Measurements from ENCODE around the gene LTB4R2. TPM values are rescaled to one million over a fixed set of nuclear protein-coding genes. Genes with fewer than 3 reads are reported as not detected.

The LTB4R2 gene
- total RNA-seq, 8 experiments from 2014 or later, result 1.3 to 14.6 (median 2.3) TPM

DNA sequence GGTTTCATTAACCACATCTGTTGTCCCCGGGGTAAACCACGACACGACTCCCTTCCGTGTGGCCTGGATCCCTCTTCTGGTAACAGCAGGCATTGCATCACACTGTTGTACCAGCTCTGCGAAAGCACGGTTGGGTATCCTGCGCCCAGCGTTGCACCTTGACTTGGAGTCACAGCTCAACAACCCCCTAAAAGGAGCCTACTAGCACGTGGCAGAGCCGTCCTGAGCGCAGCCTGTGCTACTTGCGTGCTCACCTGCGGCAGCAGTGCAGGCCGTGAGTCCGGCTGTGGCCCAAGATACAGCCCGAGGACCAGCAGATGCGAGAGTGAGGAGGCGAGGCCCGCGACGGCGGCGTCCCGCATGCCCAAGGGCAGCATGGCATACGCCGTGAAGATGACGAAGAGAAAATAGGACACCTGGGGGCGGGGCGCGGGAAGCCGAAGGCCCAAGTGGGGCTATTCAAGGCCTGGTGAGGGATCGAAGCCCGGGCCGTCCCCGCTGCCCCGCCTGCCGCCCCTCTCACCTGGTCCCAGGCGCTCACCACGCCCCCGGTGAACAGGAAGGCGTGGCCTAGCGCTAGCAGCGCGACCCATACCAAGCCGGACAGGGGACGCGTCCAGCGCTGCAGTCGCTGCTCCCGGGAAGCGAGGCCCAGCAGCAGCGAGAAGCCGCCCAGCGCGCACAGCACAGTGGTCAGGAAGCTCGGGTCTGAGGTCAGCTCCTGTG is 22.5 kb downstream of the LTB4R2 start:
- peak; percentile 25 to 87 (median 80) for ATAC-seq (replicated peaks in 6 of 8)
- H3K27ac ChIP-seq, result no peak overlapping the region
- peaks cover 0 to 6% of the 10 kb centered on the region in 2 donors for H3K4me1 ChIP-seq (replicated peaks in 1 of 2)
- WGBS, 10 experiments, result 0 to 9% (median 5%) methylated on average over 1 to 21 of the region's 56 CpGs; no CpG with 5 or more reads in 4 of the 10 experiments
- peak overlapping the region; percentile 5 to 16 (median 8) for H3K4me3 ChIP-seq
- in situ Hi-C loops (cut with MboI; ENCODE audit: low pct_unique_long_range_greater_than_20kb in 2 of 9, low sequenced_read_pairs in 9 of 9, unreplicated experiment in 9 of 9), result loop anchor here in 8 of 9 experiments (10.0 to 25.0 kb wide), 2 partner anchors 102 to 105 kb away; partner anchors contain the start of genes CBLN3 (in 4 of the 8), KHNYN (in 4 of the 8) and SDR39U1 (in 4 of the 8)

DNA sequence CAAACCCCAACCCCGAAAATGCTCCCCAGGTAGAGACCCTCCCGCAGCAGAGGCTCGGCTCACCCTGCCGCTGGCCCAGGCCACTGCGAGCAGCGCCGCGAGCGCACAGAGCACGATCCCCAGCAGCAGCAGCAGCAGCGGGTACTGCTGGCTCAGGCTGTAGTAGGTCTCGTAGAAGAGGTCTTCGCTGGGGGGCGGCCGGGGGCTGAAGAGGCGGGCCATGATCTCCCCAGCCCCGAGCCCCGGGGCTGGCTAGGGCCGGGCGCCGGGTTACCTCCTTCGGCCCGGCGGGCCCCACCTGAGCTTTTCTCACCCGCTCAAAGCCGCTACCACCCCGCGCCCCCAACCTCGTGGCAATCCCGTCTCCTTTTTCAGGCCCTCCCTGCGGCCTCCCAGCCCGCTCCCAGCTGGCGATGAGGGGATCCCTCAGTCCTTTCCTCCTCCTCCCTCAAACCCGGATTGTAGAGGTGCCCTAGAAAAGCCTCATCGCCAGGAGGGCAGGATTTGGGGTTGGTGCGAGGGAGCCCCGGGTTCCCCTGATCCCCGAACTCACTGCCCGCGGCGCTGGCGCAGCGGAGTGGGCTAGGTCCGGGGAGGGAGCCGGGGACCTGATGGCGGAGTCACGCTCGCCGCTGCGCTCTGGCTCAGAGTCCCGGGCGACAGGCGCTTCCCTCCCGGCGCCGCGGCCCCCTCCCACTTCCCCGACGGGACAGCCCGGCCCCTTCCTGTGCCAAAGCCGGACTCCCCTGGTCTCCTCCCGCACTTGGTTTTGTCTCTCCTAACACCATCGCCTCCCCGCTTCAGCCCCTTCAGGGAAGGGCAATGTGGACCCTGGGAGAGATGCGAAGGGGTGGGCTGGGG is 24.7 kb downstream of the LTB4R2 start, which contains the start of gene ADCY4:
ADCY4 (minus strand) TSS at position 641 of the 861 bp plus-strand sequence; CDS start at position 222, 419 bp downstream.
- WGBS, 10 experiments, result 0 to 40% (median 12%) methylated on average over 1 to 9 of the region's 65 CpGs; no CpG with 5 or more reads in 6 of the 10 experiments
- in situ Hi-C loops (cut with MboI; ENCODE audit: low pct_unique_long_range_greater_than_20kb in 2 of 9, low sequenced_read_pairs in 9 of 9, unreplicated experiment in 9 of 9), result loop anchor here in 8 of 9 experiments (10.0 to 25.0 kb wide), 2 partner anchors 100 to 103 kb away; partner anchors contain the start of genes CBLN3 (in 4 of the 8), KHNYN (in 4 of the 8) and SDR39U1 (in 4 of the 8)
- peak; percentile 7 to 31 (median 23) for ATAC-seq (replicated peaks in 6 of 8)
- H3K4me3 ChIP-seq, result peak within 1 kb of the TSS in 2 of 5 donors; percentile 8 to 12
- peaks cover 0 to 10% of the 10 kb centered on the region in 2 donors for H3K4me1 ChIP-seq (replicated peaks in 1 of 2)
- no peak within 1 kb of the TSS for H3K27ac ChIP-seq

DNA sequence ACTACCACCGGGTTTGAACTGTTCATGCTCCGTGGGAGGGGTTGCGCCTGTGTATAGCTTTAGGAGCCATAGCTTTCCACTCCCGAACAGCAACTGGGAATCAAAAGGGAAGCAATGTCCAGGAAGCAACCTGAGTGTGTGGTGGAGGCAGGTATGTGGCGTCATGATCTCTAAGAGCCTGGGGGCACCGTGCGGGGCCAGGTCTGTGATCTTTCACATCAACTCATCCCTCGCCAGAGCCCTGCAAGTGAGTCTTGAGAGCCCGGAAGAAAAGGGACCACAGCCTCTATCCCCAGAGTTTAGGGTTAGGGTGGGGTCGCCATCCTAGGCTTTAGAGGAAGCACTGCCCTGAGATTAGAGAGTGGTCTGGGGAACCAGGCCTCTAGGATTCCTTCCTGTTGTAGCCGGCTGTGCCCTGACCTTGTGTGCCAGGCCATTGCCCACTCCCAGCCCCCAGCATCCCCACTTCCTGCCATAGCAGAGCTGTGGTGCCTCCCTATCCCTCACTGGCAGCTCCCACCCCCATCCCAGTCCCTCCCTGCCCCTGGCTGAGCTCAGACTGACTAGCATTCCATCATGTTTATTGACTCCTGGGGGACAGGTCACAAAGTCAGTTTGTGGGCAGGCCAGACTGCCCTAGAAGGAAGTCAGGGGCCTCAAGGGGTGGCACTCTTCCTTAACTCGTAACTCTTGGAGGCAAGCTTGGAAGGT is 25.7 kb downstream of the LTB4R2 start:
- in situ Hi-C loops (cut with MboI; ENCODE audit: low pct_unique_long_range_greater_than_20kb in 2 of 9, low sequenced_read_pairs in 9 of 9, unreplicated experiment in 9 of 9), result loop anchor here in 8 of 9 experiments (10.0 to 25.0 kb wide), 2 partner anchors 99 to 102 kb away; partner anchors contain the start of genes CBLN3 (in 4 of the 8), KHNYN (in 4 of the 8) and SDR39U1 (in 4 of the 8)
- H3K27ac ChIP-seq, result no peak overlapping the region
- WGBS, 10 experiments, result 27 to 90% (median 60%) methylated on average over 1 to 6 of the region's 12 CpGs; no CpG with 5 or more reads in 6 of the 10 experiments
- ATAC-seq (replicated peaks in 6 of 8), result no peak
- peaks cover 0 to 10% of the 10 kb centered on the region in 2 donors for H3K4me1 ChIP-seq (replicated peaks in 1 of 2)
- H3K4me3 ChIP-seq, result no peak overlapping the region

DNA sequence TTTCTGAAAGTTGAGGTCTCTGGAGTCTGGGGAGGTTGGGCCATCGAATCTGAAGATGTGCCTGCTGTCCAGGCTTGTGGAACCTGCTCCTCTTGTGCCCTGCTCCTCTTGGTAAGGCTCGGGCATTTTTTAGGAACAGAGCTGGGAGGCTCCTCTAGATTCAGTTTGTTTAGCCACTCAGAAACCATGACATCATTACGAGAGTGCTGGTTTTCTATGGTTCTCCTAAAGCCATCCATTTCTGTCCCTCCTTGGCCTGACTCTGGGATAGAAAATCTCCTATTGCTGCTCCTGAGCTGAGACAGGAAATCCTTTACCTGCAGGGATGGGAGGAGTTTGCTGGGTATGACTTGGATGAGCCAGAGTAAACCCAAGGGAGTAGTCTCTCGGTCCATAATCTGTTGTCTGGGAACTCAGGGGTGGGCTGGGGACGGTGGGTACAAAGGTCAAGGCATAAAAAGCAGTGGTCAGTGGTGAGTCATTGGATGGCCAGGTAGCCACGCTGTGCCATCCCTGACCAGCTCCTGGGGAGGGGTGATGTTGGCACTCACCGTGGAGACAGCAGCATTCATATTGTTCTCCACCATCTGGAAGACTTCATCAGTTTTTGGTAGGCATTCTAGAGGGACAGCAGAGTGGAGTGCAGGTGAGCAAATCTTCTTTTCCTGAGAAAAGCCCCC is 27.3 kb downstream of the LTB4R2 start:
- H3K4me3 ChIP-seq, result no peak overlapping the region
- in situ Hi-C loops (cut with MboI; ENCODE audit: low pct_unique_long_range_greater_than_20kb in 2 of 9, low sequenced_read_pairs in 9 of 9, unreplicated experiment in 9 of 9), result loop anchor here in 8 of 9 experiments (10.0 to 25.0 kb wide), 2 partner anchors 98 to 100 kb away; partner anchors contain the start of genes CBLN3 (in 4 of the 8), KHNYN (in 4 of the 8) and SDR39U1 (in 4 of the 8)
- H3K27ac ChIP-seq, result no peak overlapping the region
- ATAC-seq (replicated peaks in 6 of 8), result no peak
- WGBS, 10 experiments, result 42 to 80% (median 65%) methylated on average over 1 to 4 of the region's 7 CpGs; no CpG with 5 or more reads in 3 of the 10 experiments
- H3K4me1 ChIP-seq (replicated peaks in 1 of 2), result peaks cover 0 to 10% of the 10 kb centered on the region in 2 donors

DNA sequence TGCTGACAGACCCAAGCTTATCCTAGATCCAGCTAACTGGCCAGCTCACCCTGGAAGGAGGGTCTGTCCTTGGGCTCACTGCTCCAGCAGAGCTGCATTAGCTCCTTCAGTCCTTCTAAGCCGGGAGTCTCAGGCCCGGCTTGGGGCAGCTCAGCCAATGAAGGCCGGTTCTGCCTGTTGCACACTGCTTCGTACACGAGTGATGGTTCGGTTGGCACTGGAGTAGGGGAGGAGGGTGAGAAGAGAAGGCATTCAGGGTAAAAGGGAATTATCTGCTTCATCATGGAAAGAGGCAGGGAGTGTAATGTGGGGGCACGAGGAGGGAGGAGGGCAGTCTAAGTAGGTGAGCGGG is 27.9 kb downstream of the LTB4R2 start:
- H3K27ac ChIP-seq, result no peak overlapping the region
- in situ Hi-C loops (cut with MboI; ENCODE audit: low pct_unique_long_range_greater_than_20kb in 2 of 9, low sequenced_read_pairs in 9 of 9, unreplicated experiment in 9 of 9), result loop anchor here in 8 of 9 experiments (10.0 to 25.0 kb wide), 2 partner anchors 97 to 100 kb away; partner anchors contain the start of genes CBLN3 (in 4 of the 8), KHNYN (in 4 of the 8) and SDR39U1 (in 4 of the 8)
- 64 to 100% (median 76%) methylated on average over 2 to 8 of the region's 8 CpGs; no CpG with 5 or more reads in 3 of the 10 experiments for WGBS, 10 experiments
- no peak overlapping the region for H3K4me3 ChIP-seq
- ATAC-seq (replicated peaks in 6 of 8), result no peak
- peaks cover 0 to 10% of the 10 kb centered on the region in 2 donors for H3K4me1 ChIP-seq (replicated peaks in 1 of 2)

DNA sequence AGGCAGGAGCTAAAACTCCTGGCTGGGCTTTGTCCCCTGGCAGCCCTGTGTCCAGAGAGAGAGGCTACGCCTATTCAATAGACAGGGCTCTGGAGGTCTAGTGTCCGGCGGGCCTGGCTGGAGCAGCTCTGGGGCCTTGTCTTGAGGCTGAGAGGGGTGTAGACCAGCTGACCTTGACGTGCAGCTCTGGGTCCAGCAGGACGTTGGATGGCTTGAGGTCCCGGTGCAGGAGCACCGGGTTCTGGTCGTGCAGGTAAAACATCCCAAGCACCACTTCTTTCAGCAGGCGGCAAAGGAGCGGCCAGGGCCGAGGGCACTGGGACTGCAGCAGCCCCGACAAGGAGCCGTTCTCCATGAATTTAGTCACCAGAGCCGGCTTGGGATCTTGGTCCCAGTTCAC is 28.9 kb downstream of the LTB4R2 start:
- no peak overlapping the region for H3K27ac ChIP-seq
- in situ Hi-C loops (cut with MboI; ENCODE audit: low pct_unique_long_range_greater_than_20kb in 2 of 9, low sequenced_read_pairs in 9 of 9, unreplicated experiment in 9 of 9), result loop anchor here in 8 of 9 experiments (10.0 to 25.0 kb wide), 2 partner anchors 96 to 98 kb away; partner anchors contain the start of genes CBLN3 (in 4 of the 8), KHNYN (in 4 of the 8) and SDR39U1 (in 4 of the 8)
- H3K4me3 ChIP-seq, result no peak overlapping the region
- no peak for ATAC-seq (replicated peaks in 6 of 8)
- 29 to 100% (median 64%) methylated on average over 1 to 11 of the region's 14 CpGs; no CpG with 5 or more reads in 4 of the 10 experiments for WGBS, 10 experiments
- H3K4me1 ChIP-seq (replicated peaks in 1 of 2), result peaks cover 0 to 10% of the 10 kb centered on the region in 2 donors

DNA sequence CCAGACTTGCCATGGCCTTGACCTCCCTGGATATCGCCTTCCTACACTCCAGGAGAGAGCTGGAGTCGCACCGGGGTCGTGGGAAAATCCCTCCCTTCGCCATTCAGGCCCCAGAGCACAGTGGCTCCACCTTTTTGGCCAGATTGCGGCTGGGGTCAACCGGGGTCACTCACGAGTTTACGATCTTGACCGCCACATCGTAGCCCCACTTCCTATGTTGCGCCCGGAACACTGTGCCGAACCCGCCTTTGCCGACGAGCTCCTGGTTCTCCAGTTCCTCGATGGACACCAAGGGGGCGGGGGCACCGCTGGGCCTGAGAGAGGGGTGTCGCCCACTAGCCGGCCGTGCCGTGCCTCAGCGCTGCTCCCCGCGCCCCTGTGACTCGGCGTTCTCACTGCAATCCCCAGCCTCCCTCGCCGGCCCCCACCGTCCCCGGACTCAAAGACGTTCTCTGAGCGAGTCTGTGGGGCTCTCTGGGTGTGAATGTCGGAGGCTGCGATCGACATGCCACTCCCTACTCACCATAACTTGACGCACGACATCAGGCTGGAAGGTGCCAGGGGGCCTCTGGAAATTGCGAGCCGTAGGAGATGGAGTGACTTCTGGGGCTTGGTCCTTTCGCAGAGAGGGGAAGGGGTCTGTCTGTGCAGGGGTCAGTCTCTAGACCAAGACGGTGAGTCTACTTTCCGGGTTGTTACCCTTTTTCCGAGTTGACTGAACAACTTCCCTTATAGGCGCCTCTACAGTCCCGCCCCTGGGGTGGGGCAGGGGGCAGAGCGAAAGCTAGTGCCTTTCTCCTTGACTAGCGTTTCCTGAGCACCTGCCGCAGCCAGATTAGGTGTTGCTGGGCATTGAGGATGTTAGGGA is 29.6 kb downstream of the LTB4R2 start, which contains the start of gene RIPK3:
RIPK3 (minus strand) TSS at position 708 of the 868 bp plus-strand sequence; CDS start at position 543, 165 bp downstream.
- ATAC-seq (replicated peaks in 6 of 8), result peak in 5 of 8 experiments; percentile 13 to 84 (median 49)
- Histone ChIP-seq H3K27ac (no peak within 1 kb of the TSS), H3K4me1 (replicated peaks in 1 of 2) (peaks cover 0 to 9% of the 10 kb centered on the region in 2 donors), H3K4me3 (no peak within 1 kb of the TSS)
- 0 to 53% (median 10%) methylated on average over 1 to 13 of the region's 51 CpGs; no CpG with 5 or more reads in 4 of the 10 experiments for WGBS, 10 experiments
- in situ Hi-C loops (cut with MboI; ENCODE audit: low pct_unique_long_range_greater_than_20kb in 2 of 9, low sequenced_read_pairs in 9 of 9, unreplicated experiment in 9 of 9), result loop anchor here in 8 of 9 experiments (10.0 to 25.0 kb wide), 2 partner anchors 95 to 98 kb away; partner anchors contain the start of genes CBLN3 (in 4 of the 8), KHNYN (in 4 of the 8) and SDR39U1 (in 4 of the 8)

DNA sequence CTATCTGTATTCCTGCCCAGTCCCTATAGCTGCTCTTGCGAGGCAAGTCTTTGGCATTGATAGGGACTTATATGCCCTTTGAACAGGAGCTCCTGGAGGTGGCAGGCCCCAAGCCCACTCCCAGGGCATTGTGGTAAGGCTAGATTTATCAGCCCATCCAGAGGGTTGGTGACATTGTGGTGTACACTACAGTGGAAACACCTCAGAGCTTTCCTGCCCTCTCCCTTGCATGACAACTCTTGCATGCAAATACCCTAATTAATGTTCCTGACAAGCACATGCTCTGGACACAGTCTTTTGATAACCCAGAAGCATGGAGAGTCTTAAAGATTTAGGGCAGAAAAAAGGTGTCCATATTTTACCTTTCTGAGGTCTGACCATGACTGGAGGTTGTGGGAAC is 30.7 kb downstream of the LTB4R2 start:
- in situ Hi-C loops (cut with MboI; ENCODE audit: low pct_unique_long_range_greater_than_20kb in 2 of 9, low sequenced_read_pairs in 9 of 9, unreplicated experiment in 9 of 9), result loop anchor here in 4 of 9 experiments (25.0 kb wide), 1 partner anchor 97 kb away; the partner anchor contains the start of genes CBLN3 (in 4 of the 4), KHNYN (in 4 of the 4) and SDR39U1 (in 4 of the 4)
- WGBS, 10 experiments, result 17 to 100% (median 94%) methylated on average over 1 of the region's 1 CpG; no CpG with 5 or more reads in 6 of the 10 experiments
- ATAC-seq (replicated peaks in 6 of 8), result no peak
- Histone ChIP-seq H3K4me3 (no peak overlapping the region), H3K27ac (no peak overlapping the region), H3K4me1 (replicated peaks in 1 of 2) (peaks cover 0 to 4% of the 10 kb centered on the region in 2 donors)

DNA sequence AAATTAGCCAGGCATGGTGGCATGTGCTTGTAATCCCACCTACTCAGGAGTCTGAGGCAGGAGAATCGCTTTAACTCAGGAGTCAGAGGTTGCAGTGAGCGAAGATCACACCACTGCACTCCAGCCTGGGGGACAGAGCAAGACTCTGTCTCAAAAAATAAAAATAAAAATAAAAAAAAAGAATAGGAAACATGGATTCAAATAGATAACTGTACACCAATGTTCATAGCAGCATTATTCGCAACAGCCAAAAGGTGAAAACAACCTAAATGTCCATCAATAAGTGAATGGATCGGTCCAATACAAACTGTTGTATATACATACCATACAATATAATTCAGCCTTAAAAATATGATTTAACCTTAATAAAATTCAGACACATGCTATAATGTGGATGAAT is 32.9 kb downstream of the LTB4R2 start:
- ATAC-seq (replicated peaks in 6 of 8), result no peak
- WGBS, 10 experiments, result 70 to 100% (median 90%) methylated on average over 1 to 4 of the region's 4 CpGs; no CpG with 5 or more reads in 1 of the 10 experiments
- peaks cover 0 to 4% of the 10 kb centered on the region in 2 donors for H3K4me1 ChIP-seq (replicated peaks in 1 of 2)
- H3K4me3 ChIP-seq, result no peak overlapping the region
- no peak overlapping the region for H3K27ac ChIP-seq
- in situ Hi-C loops (cut with MboI; ENCODE audit: low pct_unique_long_range_greater_than_20kb in 2 of 9, low sequenced_read_pairs in 9 of 9, unreplicated experiment in 9 of 9), result loop anchor here in 4 of 9 experiments (25.0 kb wide), 1 partner anchor 94 kb away; the partner anchor contains the start of genes CBLN3 (in 4 of the 4), KHNYN (in 4 of the 4) and SDR39U1 (in 4 of the 4)

Measured in motor neuron (in vitro differentiated cells).